NOMO-1 treated with dmso at 0.1 percent for 144 hours (cell line): Measurements from ENCODE around the gene PTAFR.
"Not testable (repeated sequence)": the region's sequence is repeated elsewhere in the genome, so short reads cannot be mapped to it uniquely, and the experiment has no call there.

Source experiments
- DNase-seq: peaks from one replicate; lab custom pipeline; 2025; ENCODE audit not compliant: unreplicated experiment; lab: John Stamatoyannopoulos, UW

Gene PTAFR

GRCh38 chr1:28147264-28148094 lies 29.0 kb downstream of the PTAFR start:
- DNase-seq = no peak

DNA sequence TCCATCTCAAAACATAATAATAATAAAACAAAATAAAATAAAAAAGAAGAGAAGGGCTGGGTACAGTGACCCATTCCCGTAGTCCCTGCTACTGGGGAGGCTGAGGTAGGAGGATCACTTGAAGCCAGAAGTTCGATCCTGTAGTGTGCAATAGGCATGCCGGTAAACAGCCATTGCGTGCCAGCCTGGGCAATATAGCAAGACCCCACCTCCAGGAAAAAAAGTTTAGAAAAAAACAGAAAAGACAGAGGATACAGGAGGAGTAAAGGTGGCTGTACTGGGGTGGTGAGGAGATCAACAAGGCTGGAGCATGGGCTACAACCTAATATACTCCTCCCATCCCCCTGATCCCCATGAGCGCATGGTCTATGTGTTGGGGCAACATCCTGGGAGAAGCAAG lies 30.8 kb downstream of the PTAFR start:
- no peak for DNase-seq

DNA sequence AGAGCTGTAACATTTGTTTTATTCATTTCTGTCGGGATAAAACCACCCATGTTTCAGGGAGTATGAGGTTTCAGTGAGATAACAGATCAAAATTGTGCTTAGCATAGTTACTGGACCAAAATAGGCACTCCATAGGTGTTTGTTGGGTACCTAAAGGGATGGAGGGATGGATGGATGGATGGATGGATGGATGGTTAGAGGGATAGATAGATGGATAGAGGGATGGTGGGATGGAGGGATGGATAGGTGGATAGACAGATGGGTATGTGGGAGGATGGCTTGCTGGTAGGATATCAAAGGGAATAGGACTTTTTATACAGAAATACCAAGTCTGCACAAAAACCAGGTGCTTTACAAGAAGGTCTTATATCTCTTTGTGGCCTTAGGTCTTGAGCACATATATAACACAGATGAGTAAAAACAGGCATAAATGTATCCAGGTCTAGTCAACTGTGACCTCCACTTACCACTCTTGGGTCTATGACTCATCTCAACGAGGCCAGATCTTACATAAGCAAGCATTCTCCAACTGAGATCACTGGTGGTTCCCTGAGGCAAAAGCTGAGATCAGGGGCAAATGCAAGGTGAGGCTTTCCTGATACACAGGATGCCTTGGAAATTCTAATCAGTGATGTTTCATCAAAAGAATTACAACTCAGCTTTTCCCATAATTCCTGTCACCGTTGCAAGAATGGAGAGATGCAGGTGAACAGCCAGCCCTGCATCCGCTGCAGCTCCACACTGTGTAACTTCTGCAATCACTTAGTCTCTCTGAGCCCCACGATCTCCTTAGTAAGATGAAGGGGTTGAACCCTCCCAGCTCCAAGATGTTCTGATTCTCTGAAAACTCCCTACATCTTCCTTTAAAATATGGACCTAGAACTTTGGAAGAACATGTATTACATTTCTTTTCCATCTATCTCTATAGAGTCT lies 32.0 kb downstream of the PTAFR start:
- DNase-seq = no peak

DNA sequence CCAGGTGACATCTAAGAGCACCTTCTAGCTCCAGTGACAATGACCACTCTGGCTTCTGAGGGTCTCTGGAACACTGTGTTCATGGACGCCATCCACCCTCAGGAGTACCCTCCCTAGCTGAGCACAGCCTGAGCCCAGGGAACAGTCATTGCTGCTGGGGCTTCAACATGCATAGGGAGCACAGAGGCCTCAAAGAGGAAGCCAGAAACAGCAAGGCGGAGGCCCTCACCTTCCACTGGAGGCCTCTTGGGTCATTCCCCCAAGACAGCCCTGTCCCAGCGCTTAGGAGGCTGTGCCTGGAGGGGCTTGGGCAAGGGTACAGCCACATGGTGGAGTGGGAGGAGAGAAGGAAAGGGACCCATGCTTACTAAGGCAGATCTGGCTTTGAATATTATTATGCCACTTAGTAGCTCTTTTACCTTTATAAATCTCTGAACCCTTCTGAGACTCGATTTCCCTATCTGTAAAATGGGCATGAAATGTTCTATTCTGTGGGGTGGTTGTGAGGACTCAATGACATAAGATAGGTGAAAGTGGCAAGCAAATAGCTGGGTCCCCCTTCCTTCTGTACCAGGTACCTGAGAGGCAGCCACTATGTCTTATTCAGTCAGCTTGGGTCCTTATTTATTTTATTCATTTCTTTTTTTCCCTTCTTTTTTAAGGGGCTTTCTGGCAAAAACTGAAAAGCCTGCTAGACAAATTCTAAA lies 32.8 kb downstream of the PTAFR start:
- no peak for DNase-seq

DNA sequence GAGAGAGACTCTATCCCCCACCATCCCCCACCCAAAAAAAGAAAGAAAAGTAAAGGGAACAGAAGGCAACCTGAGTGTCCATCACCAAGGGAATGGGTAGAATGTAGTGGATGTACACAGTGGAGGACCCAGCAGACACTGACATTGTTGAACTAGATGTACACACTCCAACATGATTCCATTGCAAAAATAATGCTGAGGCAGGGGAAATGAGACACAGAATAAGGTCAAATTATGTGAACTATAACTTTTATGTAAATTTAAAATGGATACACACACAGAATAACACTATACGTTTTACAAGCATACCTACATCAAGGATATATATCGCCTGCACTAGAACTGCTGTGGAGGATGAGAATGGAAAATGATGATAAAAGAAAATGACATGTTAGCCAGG lies 34.8 kb downstream of the PTAFR start:
- DNase-seq = no peak

GRCh38 chr1:28139866-28140265 lies 36.6 kb downstream of the PTAFR start:
- DNase-seq = not testable (repeated sequence)

GRCh38 chr1:28139025-28139712 lies 37.3 kb downstream of the PTAFR start:
- peak; percentile 41 for DNase-seq

GRCh38 chr1:28136922-28137613 lies 39.4 kb downstream of the PTAFR start:
- DNase-seq = no peak

GRCh38 chr1:28136169-28136921 lies 40.1 kb downstream of the PTAFR start:
- no peak for DNase-seq

DNA sequence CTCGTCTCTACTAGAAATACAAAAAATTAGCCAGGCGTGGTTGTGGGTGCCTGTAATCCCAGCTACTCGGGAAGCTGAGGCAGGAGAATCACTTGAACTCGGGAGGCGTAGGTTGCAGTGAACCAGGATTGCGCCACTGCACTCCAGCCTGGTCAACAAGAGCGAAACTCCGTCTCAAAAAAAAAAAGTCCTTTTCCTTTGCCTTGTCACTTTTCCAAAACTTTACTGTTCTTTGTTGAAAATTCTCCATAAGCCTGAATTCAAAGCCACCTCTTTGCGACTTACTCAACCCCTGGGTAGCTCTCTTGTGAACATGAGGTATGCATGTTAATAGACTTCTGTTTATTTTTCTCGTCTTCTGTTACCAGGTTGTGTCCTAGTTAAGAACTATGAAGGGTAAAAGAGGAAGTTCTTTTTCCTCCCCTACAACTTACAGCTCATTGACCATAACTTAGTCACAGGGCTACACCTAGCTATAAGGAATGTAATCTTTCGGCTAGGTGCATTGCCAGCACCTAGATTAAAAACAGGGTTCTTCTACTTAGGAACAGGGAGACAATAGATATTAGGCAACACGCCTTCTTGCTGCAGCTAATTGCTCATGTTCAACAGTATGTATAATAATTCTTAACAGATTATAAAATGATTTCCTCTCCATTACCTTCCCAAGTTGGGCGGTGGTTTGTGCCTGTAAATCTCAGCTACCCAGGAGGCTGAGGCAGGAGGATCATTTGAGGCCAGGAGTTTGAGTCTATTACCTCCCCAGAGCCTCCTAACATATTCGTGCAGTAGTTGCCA lies 40.9 kb downstream of the PTAFR start:
- DNase-seq = peak; percentile 60

GRCh38 chr1:28134651-28135207 lies 41.8 kb downstream of the PTAFR start:
- DNase-seq = no peak

DNA sequence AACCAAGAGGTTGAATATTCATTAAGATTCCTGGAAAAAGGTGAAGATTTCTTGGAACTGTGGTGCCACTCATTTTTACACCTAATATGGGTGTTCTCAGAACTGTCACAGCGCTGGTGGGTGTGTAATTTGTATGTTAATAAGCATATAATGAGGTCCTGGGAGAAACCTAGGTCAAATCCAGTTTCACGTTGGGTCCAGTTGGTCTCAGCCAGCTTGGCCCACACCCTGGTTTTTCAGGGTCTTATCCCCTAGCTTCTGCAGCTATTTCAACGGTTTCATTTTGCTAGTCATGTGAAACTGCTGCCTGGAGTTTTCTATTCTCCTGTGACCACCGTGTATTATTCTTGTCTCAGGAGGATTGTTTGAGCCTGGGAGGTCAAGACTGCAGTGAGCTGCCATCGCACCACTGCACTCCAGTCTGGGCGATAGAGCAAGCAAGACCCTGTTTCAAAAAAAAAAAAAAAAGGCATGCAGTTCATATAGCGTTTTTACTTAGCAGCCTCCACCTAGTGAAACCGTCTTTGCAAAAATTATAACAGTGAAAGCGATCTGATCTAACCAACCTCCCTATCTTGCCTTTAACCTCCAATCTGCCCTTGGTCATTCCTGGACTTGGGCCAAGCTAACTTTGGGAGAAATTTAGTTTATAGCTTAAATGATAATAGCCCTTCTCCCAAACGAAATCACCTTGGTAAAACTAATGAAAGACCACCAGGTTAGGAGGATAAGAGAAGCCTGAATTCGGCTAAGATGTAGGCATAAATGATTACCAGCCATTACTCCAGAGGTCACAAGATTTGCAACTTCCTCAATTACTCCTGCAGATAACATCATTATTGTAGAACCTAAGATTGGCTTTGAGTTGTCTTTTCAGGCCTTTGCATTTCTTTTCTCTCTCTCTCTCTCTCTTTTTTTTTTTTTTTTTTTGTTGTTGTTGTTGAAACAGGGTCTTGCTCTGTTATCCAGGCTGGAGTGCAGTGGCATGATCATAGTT lies 44.0 kb downstream of the PTAFR start:
- DNase-seq = no peak

- DNase-seq = no peak
Observed at GRCh38 chr1:28130901-28131300, 45.6 kb downstream of the PTAFR start.

- DNase-seq = no peak
Observed at GRCh38 chr1:28129150-28129549, 47.3 kb downstream of the PTAFR start.

DNA sequence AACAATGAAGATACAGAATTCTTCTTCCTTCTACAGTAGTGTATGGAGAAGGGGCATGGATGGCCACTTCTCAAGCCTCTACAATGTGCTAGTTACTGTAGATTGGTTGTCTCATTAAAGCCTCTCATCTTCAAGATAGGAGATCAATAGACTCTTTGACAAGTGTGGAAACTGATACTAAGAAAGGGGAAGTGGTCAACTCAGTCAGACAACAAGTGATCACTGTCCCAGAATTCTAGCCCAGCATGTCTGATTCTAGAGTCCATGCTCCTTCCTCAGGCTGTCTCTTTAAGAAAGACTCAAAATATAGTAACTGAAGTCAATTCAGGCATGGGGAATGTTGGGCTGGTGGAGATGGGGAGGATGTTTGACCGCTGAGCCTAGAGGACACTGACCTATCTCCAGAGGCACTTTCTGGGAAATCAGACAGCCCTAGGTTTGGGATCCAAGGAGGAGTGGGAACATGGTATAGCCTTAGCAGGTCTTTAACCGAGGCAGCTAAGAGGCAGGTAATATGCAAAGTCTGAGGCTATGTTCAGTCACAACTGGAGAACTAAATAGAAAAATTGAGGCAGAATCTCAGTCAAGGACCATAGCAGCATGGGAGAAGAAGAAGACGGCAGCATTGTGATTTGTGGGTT lies 48.8 kb downstream of the PTAFR start:
- DNase-seq = no peak

- peak; percentile 39 for DNase-seq
Observed at GRCh38 chr1:28126783-28127490, 49.6 kb downstream of the PTAFR start.
